ENCODE results near the gene HPSE2.
A peak's percentile ranks its signal among the peaks of the same experiment; 100 is the strongest.

Gene HPSE2

DNA sequence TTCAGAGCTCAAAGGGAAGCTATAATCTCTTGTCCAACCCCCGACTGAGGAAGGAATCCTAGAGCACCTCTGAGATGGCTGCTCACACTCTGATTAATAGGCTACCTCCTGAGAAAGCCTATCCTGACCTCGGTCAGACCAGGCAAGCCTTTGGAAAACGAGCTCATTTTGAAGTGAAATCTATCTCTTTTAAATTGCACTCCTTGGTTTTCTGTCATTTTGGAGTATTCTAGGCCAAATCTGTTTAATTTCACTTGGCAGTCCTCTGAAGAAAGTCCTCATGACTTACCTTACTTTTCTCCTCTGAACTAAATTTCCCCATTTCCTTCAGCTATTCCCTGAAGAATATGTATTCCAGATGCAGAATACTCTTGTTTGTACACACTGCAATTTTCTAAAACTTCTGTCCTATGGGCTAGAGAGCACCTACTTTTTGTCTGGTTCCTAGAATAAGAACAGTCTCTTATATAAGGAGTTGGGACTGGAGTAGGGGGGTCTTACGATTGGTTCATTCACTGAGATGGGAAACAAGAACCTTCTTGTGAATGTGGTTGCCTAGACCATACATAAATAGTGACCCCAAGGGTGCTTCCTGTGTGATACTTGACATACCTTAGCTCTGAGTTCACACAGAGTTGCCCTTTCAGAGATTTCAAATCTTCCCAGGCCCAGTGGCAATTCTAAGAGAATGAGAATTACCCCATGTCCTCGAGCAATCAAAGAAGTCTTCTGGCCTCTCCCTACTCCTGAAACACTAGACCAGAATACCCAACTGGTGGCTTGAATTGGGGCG, 757.0 kb downstream of the HPSE2 start:
- no peaks in the 10 kb centered on the region for H3K9me3 ChIP-seq (ENCODE audit: low read depth, low read length)
- H3K36me3 ChIP-seq (ENCODE audit: insufficient read depth, low read length), result no peaks in the 10 kb centered on the region
- TF ChIP-seq EZH2 (IDR thresholded peaks at IDR 0.05) (no peak), POLR2AphosphoS5 (IDR thresholded peaks at IDR 0.05; ENCODE audit: borderline replicate concordance, low read depth, low read length) (no peak), FOXP2 (optimal IDR thresholded peaks at IDR 0.05; ENCODE audit: control extremely low read depth, extremely low read length, insufficient read depth) (no peak)
- H3K9ac ChIP-seq (ENCODE audit: insufficient read length), result no peak overlapping the region
- no peak overlapping the region for H3K4me3 ChIP-seq
- DNase-seq (ENCODE audit: low read depth, low spot score), result no peak
- no peak overlapping the region for H3K27ac ChIP-seq

DNA sequence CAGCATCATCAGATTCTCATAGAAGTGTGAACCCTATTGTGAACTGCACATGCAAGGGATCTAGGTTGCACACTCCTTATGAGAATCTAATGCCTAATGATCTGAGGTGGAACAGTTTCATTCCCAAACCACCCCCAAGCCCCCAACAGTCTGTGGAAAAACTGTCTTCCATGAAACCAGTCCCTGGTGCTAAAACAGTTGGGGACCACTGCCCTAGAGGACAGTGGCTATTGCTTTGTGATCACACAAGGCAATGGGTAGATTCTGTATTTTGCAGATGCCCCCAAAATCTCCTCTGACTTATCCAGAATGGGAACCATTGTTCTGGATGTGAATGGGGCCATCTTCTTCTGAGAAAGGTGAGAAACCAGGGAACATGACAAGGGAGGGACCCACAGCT, 757.8 kb downstream of the HPSE2 start:
- Histone ChIP-seq H3K36me3 (ENCODE audit: insufficient read depth, low read length) (no peaks in the 10 kb centered on the region), H3K4me3 (no peak overlapping the region), H3K9me3 (ENCODE audit: low read depth, low read length) (no peaks in the 10 kb centered on the region), H3K27ac (no peak overlapping the region), H3K9ac (ENCODE audit: insufficient read length) (no peak overlapping the region)
- no peak for DNase-seq (ENCODE audit: low read depth, low spot score)
- TF ChIP-seq POLR2AphosphoS5 (IDR thresholded peaks at IDR 0.05; ENCODE audit: borderline replicate concordance, low read depth, low read length) (no peak), FOXP2 (optimal IDR thresholded peaks at IDR 0.05; ENCODE audit: control extremely low read depth, extremely low read length, insufficient read depth) (no peak), EZH2 (IDR thresholded peaks at IDR 0.05) (no peak)

DNA sequence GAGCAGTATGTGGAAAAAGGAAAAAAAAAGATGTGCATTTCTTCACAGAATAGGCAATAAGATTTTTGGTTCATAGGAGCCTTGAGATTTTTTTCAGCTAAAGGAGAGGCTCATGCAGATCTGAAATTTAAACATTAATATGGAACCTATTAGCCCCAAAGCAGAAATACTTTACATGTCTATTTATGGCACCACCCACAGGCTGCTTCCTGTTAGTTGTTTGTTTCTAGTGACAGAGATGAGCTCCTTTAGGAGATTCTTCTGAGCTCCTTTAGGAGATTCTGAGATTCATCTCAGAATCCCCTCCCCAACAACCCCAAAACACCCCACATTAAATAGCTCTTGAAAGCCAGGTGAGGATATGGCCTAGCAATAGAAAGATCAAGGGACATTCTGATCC, 761.0 kb downstream of the HPSE2 start:
- no peak for DNase-seq (ENCODE audit: low read depth, low spot score)
- TF ChIP-seq FOXP2 (optimal IDR thresholded peaks at IDR 0.05; ENCODE audit: control extremely low read depth, extremely low read length, insufficient read depth) (no peak), POLR2AphosphoS5 (IDR thresholded peaks at IDR 0.05; ENCODE audit: borderline replicate concordance, low read depth, low read length) (no peak), EZH2 (IDR thresholded peaks at IDR 0.05) (no peak)
- peak overlapping the region; percentile 36; the same call in 1 of the 2 replicates for H3K27ac ChIP-seq

DNA sequence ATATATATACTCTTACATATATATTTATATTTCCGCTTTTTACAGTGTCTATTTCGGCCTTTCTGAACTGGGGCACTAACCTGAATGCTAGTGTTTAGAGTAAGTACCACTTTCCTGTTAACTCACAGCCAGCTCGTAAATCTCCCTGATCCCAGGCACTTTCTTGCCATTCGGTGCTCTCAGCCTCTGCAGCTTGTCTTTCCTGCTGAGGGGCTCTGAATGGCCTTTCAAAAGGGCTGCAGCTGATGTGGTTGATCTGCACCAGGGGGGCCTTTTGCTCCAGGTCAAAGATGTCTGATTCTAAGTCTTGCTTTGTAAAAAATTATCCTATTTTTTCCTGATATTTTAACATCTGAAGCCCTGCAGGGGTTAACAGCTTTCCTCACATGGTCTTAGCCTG, 763.5 kb downstream of the HPSE2 start:
- H3K27ac ChIP-seq, result no peak overlapping the region
- H3K9ac ChIP-seq (ENCODE audit: insufficient read length), result no peak overlapping the region
- DNase-seq (ENCODE audit: low read depth, low spot score), result no peak
- H3K36me3 ChIP-seq (ENCODE audit: insufficient read depth, low read length), result no peaks in the 10 kb centered on the region
- no peaks in the 10 kb centered on the region for H3K9me3 ChIP-seq (ENCODE audit: low read depth, low read length)
- TF ChIP-seq FOXP2 (optimal IDR thresholded peaks at IDR 0.05; ENCODE audit: control extremely low read depth, extremely low read length, insufficient read depth), result no peak
- no peak for TF ChIP-seq POLR2AphosphoS5 (IDR thresholded peaks at IDR 0.05; ENCODE audit: borderline replicate concordance, low read depth, low read length)
- TF ChIP-seq EZH2 (IDR thresholded peaks at IDR 0.05), result no peak
- no peak overlapping the region for H3K4me3 ChIP-seq

More for the DNA sequence above, 761.0 kb downstream of the HPSE2 start:
- Histone ChIP-seq H3K9me3 (ENCODE audit: low read depth, low read length) (no peaks in the 10 kb centered on the region), H3K4me3 (no peak overlapping the region), H3K36me3 (ENCODE audit: insufficient read depth, low read length) (no peaks in the 10 kb centered on the region), H3K9ac (ENCODE audit: insufficient read length) (no peak overlapping the region)

DNA sequence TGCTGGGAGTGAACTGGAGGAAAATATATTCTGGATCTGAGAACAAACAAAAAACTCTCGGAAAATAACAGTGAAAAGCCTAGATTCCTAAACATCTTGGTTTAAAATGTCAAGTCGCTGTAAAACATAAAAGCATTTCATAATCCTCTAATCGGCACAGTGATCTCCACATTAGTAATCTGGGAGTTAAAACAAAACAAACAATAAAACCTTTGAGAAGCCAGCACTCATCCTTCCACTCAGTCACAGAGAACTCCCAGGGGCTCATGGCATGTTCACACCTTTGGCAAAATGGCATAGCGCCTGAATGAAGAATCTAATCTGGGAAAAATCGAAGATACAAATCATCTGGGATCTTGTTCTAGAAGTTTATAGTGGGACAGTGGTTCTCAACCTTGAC, 764.8 kb downstream of the HPSE2 start:
- Histone ChIP-seq H3K9ac (ENCODE audit: insufficient read length) (no peak overlapping the region), H3K27ac (no peak overlapping the region), H3K9me3 (ENCODE audit: low read depth, low read length) (no peaks in the 10 kb centered on the region), H3K4me3 (no peak overlapping the region), H3K36me3 (ENCODE audit: insufficient read depth, low read length) (no peaks in the 10 kb centered on the region)
- no peak for DNase-seq (ENCODE audit: low read depth, low spot score)
- TF ChIP-seq FOXP2 (optimal IDR thresholded peaks at IDR 0.05; ENCODE audit: control extremely low read depth, extremely low read length, insufficient read depth) (no peak), POLR2AphosphoS5 (IDR thresholded peaks at IDR 0.05; ENCODE audit: borderline replicate concordance, low read depth, low read length) (no peak), EZH2 (IDR thresholded peaks at IDR 0.05) (no peak)

DNA sequence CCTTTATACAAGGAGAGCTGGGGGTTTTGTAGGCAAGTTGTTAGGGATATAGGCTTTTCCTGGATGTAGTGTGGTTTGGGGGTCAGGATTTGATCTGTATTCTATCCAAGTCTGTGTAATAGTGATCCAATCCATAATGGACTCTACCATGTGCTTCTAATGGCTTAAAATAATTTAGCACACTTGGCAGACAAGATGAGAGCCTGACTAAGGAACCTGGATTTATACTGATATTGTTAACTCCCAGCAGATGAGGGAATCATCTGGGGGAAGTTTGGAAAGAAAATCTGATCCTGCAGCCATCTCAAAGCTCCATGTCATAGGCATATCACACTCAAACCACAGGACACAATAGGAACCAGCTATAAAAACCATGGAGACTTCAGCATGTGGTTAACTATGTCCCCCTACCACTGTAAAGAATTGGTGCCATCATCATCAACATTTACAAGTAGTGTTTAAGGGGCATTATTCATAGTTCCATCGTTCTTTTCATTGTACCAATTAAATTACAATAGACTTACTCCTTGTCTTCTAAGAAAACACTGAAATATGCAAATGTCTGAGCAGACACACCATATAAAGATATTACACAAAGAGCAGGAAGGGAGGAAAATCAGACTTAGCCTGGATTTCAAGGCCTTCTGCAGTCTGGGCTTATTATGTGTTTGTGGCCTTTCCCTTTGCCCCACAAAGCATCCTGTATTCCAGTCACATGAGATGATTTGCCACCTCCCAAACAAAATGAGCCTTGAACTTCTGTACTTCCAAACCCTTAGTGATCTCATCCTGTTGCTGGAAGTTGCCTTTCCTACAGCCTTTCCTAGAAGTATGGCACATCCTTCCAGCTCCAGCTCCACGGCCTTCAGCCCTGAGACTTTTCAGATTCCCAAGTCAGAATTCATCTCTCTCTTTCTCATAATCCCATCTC, 766.4 kb downstream of the HPSE2 start:
- no peak overlapping the region for H3K4me3 ChIP-seq
- no peak for TF ChIP-seq EZH2 (IDR thresholded peaks at IDR 0.05)
- TF ChIP-seq POLR2AphosphoS5 (IDR thresholded peaks at IDR 0.05; ENCODE audit: borderline replicate concordance, low read depth, low read length), result no peak
- no peak for TF ChIP-seq FOXP2 (optimal IDR thresholded peaks at IDR 0.05; ENCODE audit: control extremely low read depth, extremely low read length, insufficient read depth)
- H3K9me3 ChIP-seq (ENCODE audit: low read depth, low read length), result no peaks in the 10 kb centered on the region
- H3K9ac ChIP-seq (ENCODE audit: insufficient read length), result no peak overlapping the region
- no peak for DNase-seq (ENCODE audit: low read depth, low spot score)
- H3K36me3 ChIP-seq (ENCODE audit: insufficient read depth, low read length), result no peaks in the 10 kb centered on the region
- H3K27ac ChIP-seq, result no peak overlapping the region

DNA sequence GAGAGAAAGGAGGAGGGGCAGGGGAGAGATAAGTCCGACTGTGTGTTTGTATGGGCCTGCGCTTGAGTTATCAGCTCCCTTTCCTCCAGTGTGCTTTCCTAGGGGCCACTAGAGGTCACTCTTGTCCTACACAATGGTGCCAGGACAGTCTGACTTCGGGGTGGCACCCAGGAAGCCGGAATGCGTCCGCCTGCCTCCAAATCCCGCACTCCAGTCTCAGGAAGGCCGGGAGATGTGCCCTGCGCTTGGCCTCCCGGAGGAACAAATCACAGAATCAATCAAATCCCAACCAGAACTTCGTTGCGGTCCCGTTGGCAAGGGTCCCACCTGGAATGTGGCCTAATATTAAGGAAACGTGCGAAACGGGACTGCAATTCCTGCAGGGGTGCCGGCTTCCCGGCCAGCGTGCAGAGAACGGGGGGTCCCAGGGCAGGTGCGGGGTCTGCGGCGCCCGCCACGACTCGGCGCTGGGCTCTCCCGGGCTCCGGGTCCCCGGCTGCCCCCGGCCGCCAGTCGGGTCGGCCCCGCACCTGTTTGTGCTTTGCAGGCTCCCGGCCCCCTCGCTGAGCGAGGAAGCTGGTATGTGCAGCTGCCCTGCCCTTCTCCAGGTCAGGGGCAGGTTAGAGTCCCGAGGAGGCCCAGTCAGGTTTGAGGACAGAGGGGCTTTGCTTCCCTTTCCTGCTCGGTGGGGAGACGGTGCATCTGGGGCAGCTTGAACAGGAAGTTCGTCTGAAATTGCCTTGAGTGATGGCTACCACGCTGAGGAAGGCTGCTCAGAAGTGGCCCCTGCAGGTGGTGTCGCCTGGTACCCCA, 767.9 kb downstream of the HPSE2 start:
- no peaks in the 10 kb centered on the region for H3K9me3 ChIP-seq (ENCODE audit: low read depth, low read length)
- H3K4me3 ChIP-seq, result no peak overlapping the region
- no peak overlapping the region for H3K9ac ChIP-seq (ENCODE audit: insufficient read length)
- no peak for DNase-seq (ENCODE audit: low read depth, low spot score)
- H3K36me3 ChIP-seq (ENCODE audit: insufficient read depth, low read length), result no peaks in the 10 kb centered on the region
- no peak overlapping the region for H3K27ac ChIP-seq
- TF ChIP-seq FOXP2 (optimal IDR thresholded peaks at IDR 0.05; ENCODE audit: control extremely low read depth, extremely low read length, insufficient read depth), result no peak
- TF ChIP-seq POLR2AphosphoS5 (IDR thresholded peaks at IDR 0.05; ENCODE audit: borderline replicate concordance, low read depth, low read length), result no peak
- TF ChIP-seq EZH2 (IDR thresholded peaks at IDR 0.05), result no peak
